Lung (tissue), 12 donors: ENCODE data around the gene NAV2. TPM values are rescaled to one million over a fixed set of nuclear protein-coding genes. Genes with fewer than 3 reads are reported as not detected.

Experiments used
- ATAC-seq: fragments of 200-7000 bp; cut with Tn5 transposase; one replicate; pipeline ENCODE4 v1.9.1; 2020; ENCODE audit warnings: moderate number of reproducible peaks; ENCODE audit not compliant: insufficient read depth, low FRiP score
- DNase-seq, 3 donors: peaks; one replicate each; pipeline ENCODE4 v3.0.0-alpha.2; 2013 to 2017
- H3K27ac ChIP-seq, 2 donors: one replicate each; pipeline ENCODE4 v1.5.1; 2013; ENCODE audit warnings: mild to moderate bottlenecking in 2 of 2, moderate library complexity in 2 of 2, control low read depth in 1 of 2, inconsistent platforms in 1 of 2, low read depth in 1 of 2, low read length in 1 of 2
- H3K27me3 ChIP-seq, 3 donors: one replicate each; pipeline ENCODE4 v1.5.1; 2013; ENCODE audit warnings: low read length in 2 of 3; ENCODE audit not compliant: control insufficient read depth in 3 of 3, insufficient read depth in 3 of 3
- H3K36me3 ChIP-seq, 4 donors: one replicate each; pipeline ENCODE4 v1.5.1; 2013; ENCODE audit warnings: low read length in 4 of 4, mild to moderate bottlenecking in 1 of 4, moderate library complexity in 1 of 4; ENCODE audit not compliant: control insufficient read depth in 4 of 4, insufficient read depth in 4 of 4
- H3K4me1 ChIP-seq, 5 donors: one replicate each; pipeline ENCODE4 v1.5.1; 2013; ENCODE audit warnings: low read length in 5 of 5, mild to moderate bottlenecking in 2 of 5, moderate library complexity in 1 of 5; ENCODE audit not compliant: control insufficient read depth in 5 of 5, insufficient read depth in 5 of 5
- H3K4me3 ChIP-seq: one replicate; pipeline ENCODE4 v1.5.1; 2013; ENCODE audit warnings: mild to moderate bottlenecking, control low read depth, moderate library complexity
- H3K9ac ChIP-seq, 2 donors: one replicate each; pipeline ENCODE4 v1.5.1; 2013; ENCODE audit warnings: low read length in 2 of 2, control low read depth in 1 of 2; ENCODE audit not compliant: insufficient read depth in 1 of 2
- H3K9me3 ChIP-seq, 4 donors: one replicate each; pipeline ENCODE4 v1.5.1; 2013; ENCODE audit warnings: low read length in 3 of 4, mild to moderate bottlenecking in 1 of 4, moderate library complexity in 1 of 4; ENCODE audit not compliant: control insufficient read depth in 4 of 4, insufficient read depth in 3 of 4
- WGBS, 2 donors: extraction: QIAGEN DNeasy Blood & Tissue Kit; methylation state at CpG; one replicate each; pipeline ENCODE4 v1.1.7; 2013; 5-methylcytosine and 5-hydroxymethylcytosine counted together
- polyA plus RNA-seq, 2 donors: library from polyadenylated mRNA; stranded (reverse); fragments of 200-250 nt; gene quantifications; one replicate each; pipeline ENCODE4 v1.2.1, GENCODE V29; 2013
- total RNA-seq, 2 donors: library from RNA; depleted of rRNA in 1 of 2; stranded (reverse); fragments of >200 nt in 1 of 2; gene quantifications; one replicate each; pipeline ENCODE4 v1.2.1, GENCODE V29; 2014 to 2021
- TF ChIP-seq, protein P1 (sequence below): IDR thresholded peaks from 2 replicates; pipeline ENCODE4 v1.5.1; 2012; ENCODE audit warnings: mild to moderate bottlenecking; ENCODE audit errors: control extremely low read depth, extremely low read depth
- donor health status: control.
- donor health status: control.
- donor health status: Bipolar disorder and iron deficiency.
- donor health status: healthy.
- donor health status: DM: yes; HTN: yes; CAD: no.

Gene NAV2
- total and polyA plus RNA-seq, 4 donors, result 6.8 to 47.9 (median 20.2) TPM

DNA sequence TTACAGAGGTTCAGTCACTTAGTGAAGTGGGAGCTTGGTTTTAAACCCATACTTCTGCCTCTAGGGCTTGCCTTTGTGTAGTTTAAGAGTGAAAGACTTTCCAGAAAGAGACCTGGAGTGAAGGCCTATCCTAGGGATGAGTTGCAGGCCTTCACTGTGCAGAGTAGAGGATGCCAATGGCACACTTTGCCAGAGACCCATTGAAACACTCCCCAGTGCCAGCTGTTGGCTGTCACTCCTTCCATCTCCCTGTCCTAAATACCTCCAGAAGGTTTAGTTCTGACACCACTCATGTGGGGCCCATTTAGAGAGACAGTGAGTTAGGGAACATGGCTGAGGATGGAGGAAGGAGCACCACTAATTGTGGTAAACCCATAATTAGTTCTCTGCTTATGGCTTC lies 31.5 kb downstream of the NAV2 start:
- DNase-seq, result no peak
- TF ChIP-seq, protein P1, sequence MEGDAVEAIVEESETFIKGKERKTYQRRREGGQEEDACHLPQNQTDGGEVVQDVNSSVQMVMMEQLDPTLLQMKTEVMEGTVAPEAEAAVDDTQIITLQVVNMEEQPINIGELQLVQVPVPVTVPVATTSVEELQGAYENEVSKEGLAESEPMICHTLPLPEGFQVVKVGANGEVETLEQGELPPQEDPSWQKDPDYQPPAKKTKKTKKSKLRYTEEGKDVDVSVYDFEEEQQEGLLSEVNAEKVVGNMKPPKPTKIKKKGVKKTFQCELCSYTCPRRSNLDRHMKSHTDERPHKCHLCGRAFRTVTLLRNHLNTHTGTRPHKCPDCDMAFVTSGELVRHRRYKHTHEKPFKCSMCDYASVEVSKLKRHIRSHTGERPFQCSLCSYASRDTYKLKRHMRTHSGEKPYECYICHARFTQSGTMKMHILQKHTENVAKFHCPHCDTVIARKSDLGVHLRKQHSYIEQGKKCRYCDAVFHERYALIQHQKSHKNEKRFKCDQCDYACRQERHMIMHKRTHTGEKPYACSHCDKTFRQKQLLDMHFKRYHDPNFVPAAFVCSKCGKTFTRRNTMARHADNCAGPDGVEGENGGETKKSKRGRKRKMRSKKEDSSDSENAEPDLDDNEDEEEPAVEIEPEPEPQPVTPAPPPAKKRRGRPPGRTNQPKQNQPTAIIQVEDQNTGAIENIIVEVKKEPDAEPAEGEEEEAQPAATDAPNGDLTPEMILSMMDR, result no peak
- peaks cover 0 to 8% (median 3%) of the 10 kb centered on the region in 5 donors for H3K4me1 ChIP-seq

DNA sequence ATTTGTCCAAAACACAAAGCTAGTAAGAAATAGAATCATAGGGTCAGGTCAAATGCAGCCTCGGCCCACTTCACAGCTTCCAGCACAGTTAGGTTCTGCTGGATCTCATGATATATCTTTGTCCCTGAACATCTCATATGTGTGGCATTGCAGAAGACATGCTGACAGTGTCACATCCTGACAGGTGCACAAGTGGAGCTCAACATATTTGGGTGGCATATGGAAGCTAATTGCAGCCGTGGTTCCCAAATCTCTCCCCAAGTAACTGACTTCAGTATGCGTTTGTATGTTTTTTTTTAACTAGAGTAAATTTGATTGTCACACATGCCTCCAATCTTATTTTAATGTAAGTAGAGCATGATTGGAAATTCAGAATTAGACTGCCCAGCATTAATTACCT lies 33.4 kb downstream of the NAV2 start:
- WGBS, 2 donors, result 92 to 96% methylated on average over 3 of the region's 3 CpGs

More for the DNA sequence above, 31.5 kb downstream of the NAV2 start:
- no peak for ATAC-seq
- H3K27me3 ChIP-seq, result no peaks in the 10 kb centered on the region
- H3K4me3 ChIP-seq, result no peak overlapping the region
- H3K36me3 ChIP-seq, result no peaks in the 10 kb centered on the region
- peaks cover 0 to 3% (median 0%) of the 10 kb centered on the region in 4 donors for H3K9me3 ChIP-seq
- H3K27ac ChIP-seq, result no peak overlapping the region
- no peak overlapping the region for H3K9ac ChIP-seq

DNA sequence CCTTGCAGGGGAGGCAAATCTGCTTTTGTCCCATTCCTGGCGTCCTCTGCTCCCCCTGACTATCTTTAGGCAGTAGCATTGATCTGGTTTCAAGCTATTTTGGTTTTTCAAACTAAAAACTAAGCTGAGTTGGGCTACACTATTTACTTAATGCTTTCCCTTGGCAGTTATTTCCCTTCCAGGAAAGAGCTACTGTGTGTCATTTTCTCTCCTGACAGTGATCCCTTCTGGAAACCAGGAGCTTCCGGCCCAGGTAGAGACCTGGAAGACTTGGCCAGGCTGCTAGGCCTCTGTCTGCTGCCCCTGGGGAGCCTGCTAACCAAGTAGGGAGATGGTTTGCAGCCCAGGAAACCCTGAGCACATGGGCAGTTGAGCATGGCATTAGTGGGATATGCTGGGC lies 35.0 kb downstream of the NAV2 start:
- DNase-seq (no peak), ATAC-seq (no peak)
- H3K36me3 ChIP-seq, result no peaks in the 10 kb centered on the region
- WGBS, 2 donors, result 91% methylated on average over 2 of the region's 2 CpGs
- TF ChIP-seq, protein P1, result no peak
- H3K4me1 ChIP-seq, result peaks cover 0 to 2% (median 0%) of the 10 kb centered on the region in 5 donors
- peaks cover 0 to 3% (median 0%) of the 10 kb centered on the region in 4 donors for H3K9me3 ChIP-seq
- H3K27me3 ChIP-seq, result no peaks in the 10 kb centered on the region
- H3K9ac ChIP-seq, result no peak overlapping the region
- no peak overlapping the region for H3K4me3 ChIP-seq
- H3K27ac ChIP-seq, result no peak overlapping the region

More for the DNA sequence above, 33.4 kb downstream of the NAV2 start:
- H3K27me3 ChIP-seq, result no peaks in the 10 kb centered on the region
- H3K27ac ChIP-seq, result no peak overlapping the region
- DNase-seq (no peak), ATAC-seq (no peak)
- no peaks in the 10 kb centered on the region for H3K36me3 ChIP-seq
- H3K4me3 ChIP-seq, result no peak overlapping the region
- no peak overlapping the region for H3K9ac ChIP-seq
- H3K9me3 ChIP-seq, result peaks cover 0 to 3% (median 0%) of the 10 kb centered on the region in 4 donors
- H3K4me1 ChIP-seq, result peaks cover 0 to 2% (median 0%) of the 10 kb centered on the region in 5 donors
- TF ChIP-seq, protein P1, result no peak

DNA sequence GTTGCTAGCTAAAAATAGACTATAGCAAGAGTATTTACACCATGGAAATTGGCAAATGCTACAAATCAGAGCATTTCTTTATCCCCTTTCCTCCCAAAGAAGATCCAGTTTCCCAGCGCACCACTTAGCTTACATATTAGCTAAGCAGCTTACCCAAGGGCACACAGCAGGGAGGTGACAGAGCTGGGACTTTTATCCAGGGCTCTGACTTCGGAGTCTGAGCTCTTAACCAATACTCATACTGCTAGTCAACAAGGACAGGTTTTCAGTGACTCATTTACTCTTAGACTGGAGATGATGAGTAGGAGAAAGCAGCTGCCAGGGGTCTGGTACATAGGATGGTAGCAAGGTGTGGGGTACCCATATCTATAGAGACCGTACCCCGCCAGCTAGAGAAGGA lies 38.4 kb downstream of the NAV2 start:
- Histone ChIP-seq H3K9me3 (no peaks in the 10 kb centered on the region), H3K36me3 (no peaks in the 10 kb centered on the region), H3K9ac (no peak overlapping the region), H3K27ac (no peak overlapping the region), H3K4me3 (no peak overlapping the region), H3K27me3 (no peaks in the 10 kb centered on the region), H3K4me1 (peaks cover 0 to 7% (median 0%) of the 10 kb centered on the region in 5 donors)
- 91 to 95% methylated on average over 4 of the region's 4 CpGs for WGBS, 2 donors
- ATAC-seq (no peak), DNase-seq (no peak)
- TF ChIP-seq, protein P1, result no peak
